Lung (tissue), 12 donors: ENCODE measurements around the gene NSG2. TPM values are rescaled to one million over a fixed set of nuclear protein-coding genes. Genes with fewer than 3 reads are reported as not detected.
"Not testable (repeated sequence)": the region's sequence is repeated elsewhere in the genome, so short reads cannot be mapped to it uniquely, and the experiment has no call there.

ENCODE experiments used
- ATAC-seq: fragments of 200-7000 bp; cut with Tn5 transposase; one replicate; pipeline ENCODE4 v1.9.1; 2020; ENCODE audit warnings: moderate number of reproducible peaks; ENCODE audit not compliant: insufficient read depth, low FRiP score
- DNase-seq, 3 donors: peaks; one replicate each; pipeline ENCODE4 v3.0.0-alpha.2; 2013 to 2017
- H3K27ac ChIP-seq, 2 donors: one replicate each; pipeline ENCODE4 v1.5.1; 2013; ENCODE audit warnings: mild to moderate bottlenecking in 2 of 2, moderate library complexity in 2 of 2, control low read depth in 1 of 2, inconsistent platforms in 1 of 2, low read depth in 1 of 2, low read length in 1 of 2
- H3K27me3 ChIP-seq, 3 donors: one replicate each; pipeline ENCODE4 v1.5.1; 2013; ENCODE audit warnings: low read length in 2 of 3; ENCODE audit not compliant: control insufficient read depth in 3 of 3, insufficient read depth in 3 of 3
- H3K36me3 ChIP-seq, 4 donors: one replicate each; pipeline ENCODE4 v1.5.1; 2013; ENCODE audit warnings: low read length in 4 of 4, mild to moderate bottlenecking in 1 of 4, moderate library complexity in 1 of 4; ENCODE audit not compliant: control insufficient read depth in 4 of 4, insufficient read depth in 4 of 4
- H3K4me1 ChIP-seq, 5 donors: one replicate each; pipeline ENCODE4 v1.5.1; 2013; ENCODE audit warnings: low read length in 5 of 5, mild to moderate bottlenecking in 2 of 5, moderate library complexity in 1 of 5; ENCODE audit not compliant: control insufficient read depth in 5 of 5, insufficient read depth in 5 of 5
- H3K4me3 ChIP-seq: one replicate; pipeline ENCODE4 v1.5.1; 2013; ENCODE audit warnings: mild to moderate bottlenecking, control low read depth, moderate library complexity
- H3K9ac ChIP-seq, 2 donors: one replicate each; pipeline ENCODE4 v1.5.1; 2013; ENCODE audit warnings: low read length in 2 of 2, control low read depth in 1 of 2; ENCODE audit not compliant: insufficient read depth in 1 of 2
- H3K9me3 ChIP-seq, 4 donors: one replicate each; pipeline ENCODE4 v1.5.1; 2013; ENCODE audit warnings: low read length in 3 of 4, mild to moderate bottlenecking in 1 of 4, moderate library complexity in 1 of 4; ENCODE audit not compliant: control insufficient read depth in 4 of 4, insufficient read depth in 3 of 4
- CTCF ChIP-seq: IDR thresholded peaks from 2 replicates; pipeline ENCODE4 v1.5.1; 2012; ENCODE audit warnings: mild to moderate bottlenecking; ENCODE audit errors: control extremely low read depth, extremely low read depth
- whole genome bisulfite sequencing, 2 donors: extraction: QIAGEN DNeasy Blood & Tissue Kit; methylation state at CpG; one replicate each; pipeline ENCODE4 v1.1.7; 2013; 5-methylcytosine and 5-hydroxymethylcytosine counted together
- polyA plus RNA-seq, 2 donors: library from polyadenylated mRNA; stranded (reverse); fragments of 200-250 nt; gene quantifications; one replicate each; pipeline ENCODE4 v1.2.1, GENCODE V29; 2013
- total RNA-seq, 2 donors: library from RNA; depleted of rRNA in 1 of 2; stranded (reverse); fragments of >200 nt in 1 of 2; gene quantifications; one replicate each; pipeline ENCODE4 v1.2.1, GENCODE V29; 2014 to 2021
- donor health status: control.
- donor health status: control.
- donor health status: Bipolar disorder and iron deficiency.
- donor health status: healthy.
- donor health status: DM: yes; HTN: yes; CAD: no.

The NSG2 gene
- total and polyA plus RNA-seq, 4 donors, result 0.13 to 1.6 (median 0.16) TPM; not detected in 1

- TF ChIP-seq CTCF, result no peak
- ATAC-seq (no peak), DNase-seq (no peak)
- Histone ChIP-seq H3K27ac (no peak overlapping the region), H3K4me3 (no peak overlapping the region), H3K4me1 (no peaks in the 10 kb centered on the region), H3K27me3 (peaks cover 0 to 2% (median 0%) of the 10 kb centered on the region in 3 donors), H3K36me3 (no peaks in the 10 kb centered on the region), H3K9ac (no peak overlapping the region), H3K9me3 (peaks cover 0 to 4% (median 0%) of the 10 kb centered on the region in 4 donors)
- 87 to 88% methylated on average over 15 of the region's 15 CpGs for WGBS, 2 donors
Observed at GRCh38 chr5:174098694-174099093, 53.2 kb downstream of the NSG2 start.

GRCh38 chr5:174100490-174100889 is 55.0 kb downstream of the NSG2 start:
- TF ChIP-seq CTCF, result no peak
- Histone ChIP-seq H3K4me1 (no peaks in the 10 kb centered on the region), H3K9me3 (no peaks in the 10 kb centered on the region), H3K36me3 (no peaks in the 10 kb centered on the region), H3K9ac (no peak overlapping the region), H3K27ac (no peak overlapping the region), H3K4me3 (no peak overlapping the region), H3K27me3 (peaks cover 0 to 2% (median 0%) of the 10 kb centered on the region in 3 donors)
- DNase-seq (no peak), ATAC-seq (no peak)
- WGBS, 2 donors, result 59 to 64% methylated on average over 5 of the region's 5 CpGs

DNA sequence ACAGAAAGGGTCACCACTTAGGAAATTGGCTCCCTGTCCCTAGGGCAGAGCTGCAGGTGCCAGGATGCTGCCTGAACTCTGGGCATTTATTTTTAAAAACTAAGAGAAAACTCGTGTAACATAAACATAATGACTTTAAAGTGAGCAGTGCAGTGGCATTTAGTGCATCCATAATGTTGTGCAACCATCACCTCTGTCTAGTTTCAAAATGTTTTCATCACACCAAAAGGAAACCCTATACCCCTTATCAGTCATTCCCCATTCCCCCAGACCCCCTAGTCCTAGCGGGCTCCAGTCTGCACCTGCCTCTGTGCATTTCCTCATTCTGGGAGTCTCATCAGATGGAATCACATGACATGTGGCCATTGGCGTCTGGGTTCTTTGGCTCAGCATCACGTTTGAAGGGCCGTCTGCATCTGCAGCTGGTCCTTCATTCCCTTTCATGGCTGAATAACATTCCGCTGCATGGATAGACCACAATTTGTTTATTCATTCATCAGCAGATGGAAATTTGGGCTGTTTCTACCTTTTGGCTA is 55.8 kb downstream of the NSG2 start:
- WGBS, 2 donors, result 61 to 63% methylated on average over 6 of the region's 6 CpGs
- no peak for DNase-seq
- ATAC-seq, result no peak
- Histone ChIP-seq H3K27me3 (peaks cover 0 to 2% (median 0%) of the 10 kb centered on the region in 3 donors), H3K4me1 (no peaks in the 10 kb centered on the region), H3K4me3 (no peak overlapping the region), H3K9ac (no peak overlapping the region), H3K9me3 (no peaks in the 10 kb centered on the region), H3K36me3 (no peaks in the 10 kb centered on the region), H3K27ac (no peak overlapping the region)
- no peak for TF ChIP-seq CTCF

DNA sequence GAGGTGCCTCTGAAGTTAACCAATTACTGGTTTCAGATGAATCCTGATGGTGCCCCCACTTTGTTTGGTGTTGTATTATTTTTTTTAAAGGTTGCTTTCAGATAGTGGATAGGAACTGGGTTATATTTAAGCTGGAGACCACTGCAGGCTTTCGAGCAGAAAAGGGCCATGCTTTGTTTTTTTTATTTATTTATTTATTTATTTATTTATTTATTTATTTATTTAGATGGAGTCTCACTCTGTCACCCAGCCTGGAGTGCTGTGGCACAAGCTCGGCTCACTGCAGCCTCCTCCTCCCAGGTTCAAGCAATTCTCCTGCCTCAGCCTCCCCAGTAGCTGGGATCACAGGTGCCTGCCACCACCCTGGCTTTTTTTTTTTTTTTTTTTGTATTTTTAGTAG is 57.1 kb downstream of the NSG2 start:
- DNase-seq, H3K9me3 ChIP-seq, H3K27ac ChIP-seq, H3K9ac ChIP-seq, H3K36me3 ChIP-seq, ATAC-seq, H3K27me3 ChIP-seq, H3K4me3 ChIP-seq, H3K4me1 ChIP-seq: not testable (repeated sequence)
- 83 to 84% methylated on average over 2 of the region's 2 CpGs for WGBS, 2 donors
